Adrenal gland (tissue), 5 donors: ENCODE measurements around the gene COL8A1.

Experiments used
- CTCF ChIP-seq, 6 experiments: fragments of 450-650 bp in 4 of 6; fragments of 200-600 bp in 2 of 6; sonication (generic) in 1 of 6; IDR thresholded peaks; 1 replicate in 5 of 6; 2 replicates in 1 of 6; pipeline versions ENCODE4 v1.5.1 to v1.8.0; 2016 to 2021; ENCODE audit warnings: antibody characterized with exemption in 6 of 6, mild to moderate bottlenecking in 2 of 6, moderate library complexity in 1 of 6
- POLR2A ChIP-seq, 2 donors: fragments of 450-650 bp; IDR thresholded peaks; one replicate each; pipeline ENCODE4 v1.6.1; 2017; ENCODE audit warnings: antibody characterized with exemption in 2 of 2, mild to moderate bottlenecking in 2 of 2, moderate library complexity in 1 of 2
- donor health status: DM: no; HTN: no; CAD: no.

GRCh38 chr3:99638167-99638948, at the start of gene COL8A1:
- TF ChIP-seq CTCF (IDR thresholded peaks at IDR 0.05) = no peak
- no peak for TF ChIP-seq POLR2A (IDR thresholded peaks at IDR 0.05)
